H54 (cell line): ENCODE measurements around the gene ERC2.
A peak's percentile ranks its signal among the peaks of the same experiment; 100 is the strongest.

ENCODE experiments used
- DNase-seq: peaks from one replicate; pipeline ENCODE4 v3.0.0; 2011; ENCODE audit warnings: low spot score, mixed read lengths; ENCODE audit not compliant: insufficient read length
- FAIRE-seq: peaks from 3 replicates; lab custom pipeline; 2011; peaks lifted over from hg19 to GRCh38; lab: Jason Lieb, UNC
- POLR2A ChIP-seq: IDR thresholded peaks from 2 replicates; pipeline ENCODE4 v1.6.1; 2011; ENCODE audit warnings: low read depth, mild to moderate bottlenecking, low read length

ERC2 gene

GRCh38 chr3:56060521-56061278 is 407.6 kb downstream of the ERC2 start:
- no peak for TF ChIP-seq POLR2A
- FAIRE-seq (no peak), DNase-seq (no peak)

GRCh38 chr3:56059731-56060130 is 408.5 kb downstream of the ERC2 start:
- TF ChIP-seq POLR2A = no peak
- DNase-seq (no peak), FAIRE-seq (no peak)

GRCh38 chr3:56055951-56056350 is 412.3 kb downstream of the ERC2 start:
- TF ChIP-seq POLR2A = no peak
- DNase-seq (no peak), FAIRE-seq (no peak)

GRCh38 chr3:56055546-56055945 is 412.7 kb downstream of the ERC2 start:
- FAIRE-seq (no peak), DNase-seq (no peak)
- TF ChIP-seq POLR2A = no peak

- FAIRE-seq = no peak
- no peak for DNase-seq
- no peak for TF ChIP-seq POLR2A
Measured at GRCh38 chr3:56054844-56055243, 413.4 kb downstream of the ERC2 start.

GRCh38 chr3:56053727-56054126 is 414.5 kb downstream of the ERC2 start:
- FAIRE-seq = no peak
- no peak for TF ChIP-seq POLR2A
- no peak for DNase-seq

GRCh38 chr3:56052188-56052587 is 416.1 kb downstream of the ERC2 start:
- no peak for TF ChIP-seq POLR2A
- no peak for FAIRE-seq

GRCh38 chr3:56051052-56051451 is 417.2 kb downstream of the ERC2 start:
- DNase-seq (no peak), FAIRE-seq (no peak)
- no peak for TF ChIP-seq POLR2A

More at GRCh38 chr3:56052188-56052587, 416.1 kb downstream of the ERC2 start:
- no peak for DNase-seq

GRCh38 chr3:56048946-56049345 is 419.3 kb downstream of the ERC2 start:
- FAIRE-seq (no peak), DNase-seq (no peak)
- no peak for TF ChIP-seq POLR2A

GRCh38 chr3:56048331-56048730 is 419.9 kb downstream of the ERC2 start:
- DNase-seq (no peak), FAIRE-seq (no peak)
- TF ChIP-seq POLR2A = no peak

- TF ChIP-seq POLR2A = no peak
- DNase-seq = no peak
- peak; percentile 57 for FAIRE-seq
Measured at GRCh38 chr3:56042326-56042951, 425.8 kb downstream of the ERC2 start.

GRCh38 chr3:56025326-56025725 is 442.9 kb downstream of the ERC2 start:
- FAIRE-seq (no peak), DNase-seq (no peak)
- TF ChIP-seq POLR2A = no peak

GRCh38 chr3:56023546-56023945 is 444.7 kb downstream of the ERC2 start:
- FAIRE-seq (no peak), DNase-seq (no peak)
- no peak for TF ChIP-seq POLR2A

GRCh38 chr3:56022619-56023018 is 445.6 kb downstream of the ERC2 start:
- DNase-seq = no peak
- no peak for TF ChIP-seq POLR2A
- FAIRE-seq = no peak
